T-helper 22 cell (primary cell): ENCODE measurements around the gene GYG2.
"Not testable (repeated sequence)": the region's sequence is repeated elsewhere in the genome, so short reads cannot be mapped to it uniquely, and the experiment has no call there.

Experiments
- DNase-seq: peaks from one replicate; pipeline ENCODE4 v3.0.0-alpha.2; 2020; ENCODE audit warnings: low read depth

GYG2 gene

GRCh38 chrX:2903366-2903765 is 74.6 kb downstream of the GYG2 start:
- no peak for DNase-seq

- no peak for DNase-seq
These were observed 78.6 kb downstream of the GYG2 start for GRCh38 chrX:2907295-2907694.

GRCh38 chrX:2908125-2908685 is 79.5 kb downstream of the GYG2 start:
- DNase-seq, result no peak

GRCh38 chrX:2910109-2910508 is 81.4 kb downstream of the GYG2 start:
- DNase-seq, result no peak

GRCh38 chrX:2913118-2913517 is 84.4 kb downstream of the GYG2 start:
- no peak for DNase-seq

- no peak for DNase-seq
These were observed 89.0 kb downstream of the GYG2 start for GRCh38 chrX:2917767-2918166.

- DNase-seq, result no peak
These were observed 92.5 kb downstream of the GYG2 start for GRCh38 chrX:2921193-2921592.

GRCh38 chrX:2921750-2922149 is 93.0 kb downstream of the GYG2 start:
- no peak for DNase-seq

- no peak for DNase-seq
These were observed 95.4 kb downstream of the GYG2 start for GRCh38 chrX:2924151-2924550.

GRCh38 chrX:2926255-2926654 is 97.5 kb downstream of the GYG2 start:
- not testable (repeated sequence) for DNase-seq

- no peak for DNase-seq
These were observed 98.0 kb downstream of the GYG2 start for GRCh38 chrX:2926664-2927275.

GRCh38 chrX:2928191-2928582 is 99.5 kb downstream of the GYG2 start:
- no peak for DNase-seq

- peak; percentile 25 for DNase-seq
These were observed 100.1 kb downstream of the GYG2 start, which contains the start of gene ARSD for GRCh38 chrX:2928583-2929434. ARSD (minus strand) TSS chrX:2929339; CDS start chrX:2929275, 64 bp downstream.

GRCh38 chrX:2931155-2931554 is 102.4 kb downstream of the GYG2 start:
- DNase-seq, result no peak

GRCh38 chrX:2931612-2932011 is 102.9 kb downstream of the GYG2 start:
- DNase-seq, result no peak
